Left colon (tissue), 2 donors: Measurements from ENCODE around the gene CLDN20. TPM values are rescaled to one million over a fixed set of nuclear protein-coding genes. Genes with fewer than 3 reads are reported as not detected.
"Not testable (repeated sequence)": the region's sequence is repeated elsewhere in the genome, so short reads cannot be mapped to it uniquely, and the experiment has no call there.

ENCODE experiments used
- ATAC-seq: fragments of 200-7000 bp; cut with Tn5 transposase; one replicate; pipeline ENCODE4 v1.9.1; 2020; ENCODE audit warnings: mild to moderate bottlenecking, moderate library complexity
- DNase-seq, 2 donors: peaks; one replicate each; pipeline ENCODE4 v3.0.0-alpha.2; 2020
- intact Hi-C, 2 donors: fragments of 100-400 bp; cut with DNase I in 1 of 2; cut with micrococcal nuclease in 1 of 2; formaldehyde crosslinking; loops; one replicate each; pipeline versions ENCODE4 v1.11.2 to v1.14.0; 2022; cut with DNase I, micrococcal nuclease
- total RNA-seq, 2 donors: library from RNA; stranded (reverse); fragmentation: NEBNext Ultra II Directional; extraction: Animal tissue kit (Norgen Biotek cat#: 25700); gene quantifications; one replicate each; pipeline ENCODE4 v1.2.1, GENCODE V29; 2021
- donor health status: DM: no; HTN: no; CAD: no.
- donor health status: DM: yes; HTN: yes; CAD: no.

The CLDN20 gene
- total RNA-seq, 2 donors from 2014 or later, result not detected

GRCh38 chr6:155261111-155261900 lies 2.5 kb upstream of the CLDN20 start:
- ATAC-seq (no peak), DNase-seq (no peak)
- intact Hi-C loops, result no loop called here

- ATAC-seq (no peak), DNase-seq (no peak)
- intact Hi-C loops, result no loop called here
These were observed 1.2 kb upstream of the CLDN20 start for GRCh38 chr6:155262655-155263054.

- intact Hi-C loops, result no loop called here
- no peak for ATAC-seq
- DNase-seq, result no peak
These were observed 994 bp downstream of the CLDN20 start for GRCh38 chr6:155264693-155265320.

GRCh38 chr6:155265843-155266535 lies 2.2 kb downstream of the CLDN20 start:
- intact Hi-C loops, result no loop called here
- DNase-seq, result no peak
- ATAC-seq, result no peak

- DNase-seq, result no peak
- ATAC-seq, result no peak
- intact Hi-C loops, result no loop called here
These were observed 3.6 kb downstream of the CLDN20 start for GRCh38 chr6:155267411-155267810.

GRCh38 chr6:155268088-155268867 lies 4.5 kb downstream of the CLDN20 start:
- ATAC-seq, DNase-seq, intact Hi-C loops: not testable (repeated sequence)

GRCh38 chr6:155269765-155270164 lies 6.0 kb downstream of the CLDN20 start:
- no peak for DNase-seq
- no peak for ATAC-seq
- intact Hi-C loops, result no loop called here

GRCh38 chr6:155270561-155271091 lies 6.8 kb downstream of the CLDN20 start:
- DNase-seq, result no peak
- intact Hi-C loops, result no loop called here

GRCh38 chr6:155271145-155271544 lies 7.3 kb downstream of the CLDN20 start:
- ATAC-seq, result no peak
- DNase-seq, result no peak
- intact Hi-C loops, result no loop called here

More at GRCh38 chr6:155270561-155271091, 6.8 kb downstream of the CLDN20 start:
- no peak for ATAC-seq

- intact Hi-C loops, result no loop called here
- ATAC-seq, result no peak
- no peak for DNase-seq
These were observed 8.8 kb downstream of the CLDN20 start for GRCh38 chr6:155272353-155273232.

GRCh38 chr6:155273431-155273830 lies 9.6 kb downstream of the CLDN20 start:
- intact Hi-C loops, result no loop called here
- ATAC-seq (no peak), DNase-seq (no peak)

GRCh38 chr6:155274106-155274505 lies 10.3 kb downstream of the CLDN20 start:
- intact Hi-C loops, result no loop called here
- DNase-seq, result no peak
- no peak for ATAC-seq

- ATAC-seq (no peak), DNase-seq (no peak)
- intact Hi-C loops, result no loop called here
These were observed 10.7 kb downstream of the CLDN20 start for GRCh38 chr6:155274533-155274932.

GRCh38 chr6:155275808-155276480 lies 12.1 kb downstream of the CLDN20 start:
- intact Hi-C loops, result no loop called here
- ATAC-seq, result no peak
- no peak for DNase-seq

- DNase-seq, result no peak
- intact Hi-C loops, result no loop called here
- ATAC-seq, result no peak
These were observed 12.8 kb downstream of the CLDN20 start for GRCh38 chr6:155276638-155277037.

- ATAC-seq, result no peak
- no peak for DNase-seq
- intact Hi-C loops, result no loop called here
These were observed 14.7 kb downstream of the CLDN20 start for GRCh38 chr6:155278319-155279049.

GRCh38 chr6:155284775-155285174 lies 21.0 kb downstream of the CLDN20 start:
- no peak for ATAC-seq
- no peak for DNase-seq
- intact Hi-C loops, result no loop called here
